Gastroesophageal sphincter (tissue), 3 donors: ENCODE results near the gene PHF19.

Source experiments
- POLR2A ChIP-seq, 2 donors: fragments of 450-650 bp; IDR thresholded peaks; one replicate each; pipeline ENCODE4 v1.6.1; 2017; ENCODE audit warnings: antibody characterized with exemption in 2 of 2, mild to moderate bottlenecking in 2 of 2, moderate library complexity in 1 of 2
- TF ChIP-seq, protein P1 (sequence below), 4 experiments: fragments of 200-600 bp in 2 of 4; fragments of 450-650 bp in 2 of 4; sonication (generic) in 1 of 4; IDR thresholded peaks; one replicate each; pipeline ENCODE4 v1.5.1; 2017 to 2019; ENCODE audit warnings: antibody characterized with exemption in 4 of 4, mild to moderate bottlenecking in 2 of 4, moderate library complexity in 2 of 4

DNA sequence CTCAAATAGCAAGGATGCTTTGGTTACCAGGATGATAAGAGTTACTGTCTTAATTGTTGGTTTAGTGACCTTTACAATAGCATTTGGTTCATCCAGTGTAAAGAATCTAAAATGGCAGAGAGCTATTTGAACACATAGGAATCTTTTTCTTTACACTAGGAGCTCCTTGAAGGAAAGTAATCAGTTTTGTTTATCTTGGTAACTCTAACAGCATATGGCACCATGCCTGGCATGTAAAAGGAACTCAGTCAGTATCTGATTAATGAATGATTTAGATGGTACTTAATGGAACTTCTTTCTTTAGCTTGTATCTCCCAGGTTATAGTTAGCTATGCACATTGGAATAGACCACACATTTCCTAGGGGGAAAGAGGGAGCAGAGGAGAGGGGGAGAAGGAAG is 44.2 kb downstream of the PHF19 start:
- TF ChIP-seq, protein P1, sequence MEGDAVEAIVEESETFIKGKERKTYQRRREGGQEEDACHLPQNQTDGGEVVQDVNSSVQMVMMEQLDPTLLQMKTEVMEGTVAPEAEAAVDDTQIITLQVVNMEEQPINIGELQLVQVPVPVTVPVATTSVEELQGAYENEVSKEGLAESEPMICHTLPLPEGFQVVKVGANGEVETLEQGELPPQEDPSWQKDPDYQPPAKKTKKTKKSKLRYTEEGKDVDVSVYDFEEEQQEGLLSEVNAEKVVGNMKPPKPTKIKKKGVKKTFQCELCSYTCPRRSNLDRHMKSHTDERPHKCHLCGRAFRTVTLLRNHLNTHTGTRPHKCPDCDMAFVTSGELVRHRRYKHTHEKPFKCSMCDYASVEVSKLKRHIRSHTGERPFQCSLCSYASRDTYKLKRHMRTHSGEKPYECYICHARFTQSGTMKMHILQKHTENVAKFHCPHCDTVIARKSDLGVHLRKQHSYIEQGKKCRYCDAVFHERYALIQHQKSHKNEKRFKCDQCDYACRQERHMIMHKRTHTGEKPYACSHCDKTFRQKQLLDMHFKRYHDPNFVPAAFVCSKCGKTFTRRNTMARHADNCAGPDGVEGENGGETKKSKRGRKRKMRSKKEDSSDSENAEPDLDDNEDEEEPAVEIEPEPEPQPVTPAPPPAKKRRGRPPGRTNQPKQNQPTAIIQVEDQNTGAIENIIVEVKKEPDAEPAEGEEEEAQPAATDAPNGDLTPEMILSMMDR (IDR thresholded peaks at IDR 0.05), result no peak
- no peak for TF ChIP-seq POLR2A (IDR thresholded peaks at IDR 0.05)
